ENCODE measurements around the gene MAPK10. TPM values are rescaled to one million over a fixed set of nuclear protein-coding genes. Genes with fewer than 3 reads are reported as not detected.

Gene MAPK10
- total RNA-seq, 3 donors from 2014 or later (not counting 1 experiment from before 2014, with no cell fraction given) = 0.92 TPM; not detected in 2

- Mint-ChIP-seq H3K9me3 (peaks cover 4 to 8% of the 10 kb centered on the region in 2 donors), H3K4me3 (no peak overlapping the region), H3K36me3 (no peaks in the 10 kb centered on the region), H3K27me3 (ENCODE audit: low read depth in 2 of 2) (no peaks in the 10 kb centered on the region), H3K4me1 (no peaks in the 10 kb centered on the region), H3K27ac (no peak overlapping the region)
- Histone ChIP-seq H3K27me3 (ENCODE audit: control insufficient read depth, insufficient read depth, low read length) (no peaks in the 10 kb centered on the region), H3K9me3 (ENCODE audit: control insufficient read depth, insufficient read depth, low read length) (no peaks in the 10 kb centered on the region), H3K4me3 (ENCODE audit: low read length) (no peak overlapping the region), H3K36me3 (ENCODE audit: control insufficient read depth, insufficient read depth, low read length) (no peaks in the 10 kb centered on the region), H3K27ac (ENCODE audit: low read length) (no peak overlapping the region), H3K4me1 (ENCODE audit: control insufficient read depth, insufficient read depth, low read length) (no peaks in the 10 kb centered on the region)
- intact Hi-C loops (cut with micrococcal nuclease) = no loop called here
- ATAC-seq = no peak
- no peak for TF ChIP-seq CTCF (IDR thresholded peaks at IDR 0.05)
- no peak for DNase-seq
- no CpG with 5 or more reads among the region's 1 CpG for WGBS (ENCODE audit: insufficient coverage)
These were observed 396.6 kb downstream of the MAPK10 start for GRCh38 chr4:85963231-85963630.

GRCh38 chr4:85961887-85962286, 398.0 kb downstream of the MAPK10 start:
- WGBS (ENCODE audit: insufficient coverage) = 75% methylated on average over 1 of the region's 4 CpGs
- Mint-ChIP-seq H3K36me3 (no peaks in the 10 kb centered on the region), H3K4me3 (no peak overlapping the region), H3K4me1 (no peaks in the 10 kb centered on the region), H3K9me3 (peaks cover 4 to 7% of the 10 kb centered on the region in 2 donors), H3K27me3 (ENCODE audit: low read depth in 2 of 2) (no peaks in the 10 kb centered on the region), H3K27ac (no peak overlapping the region)
- Histone ChIP-seq H3K27ac (ENCODE audit: low read length) (no peak overlapping the region), H3K27me3 (ENCODE audit: control insufficient read depth, insufficient read depth, low read length) (no peaks in the 10 kb centered on the region), H3K36me3 (ENCODE audit: control insufficient read depth, insufficient read depth, low read length) (no peaks in the 10 kb centered on the region), H3K4me1 (ENCODE audit: control insufficient read depth, insufficient read depth, low read length) (no peaks in the 10 kb centered on the region), H3K4me3 (ENCODE audit: low read length) (no peak overlapping the region), H3K9me3 (ENCODE audit: control insufficient read depth, insufficient read depth, low read length) (no peaks in the 10 kb centered on the region)
- no peak for TF ChIP-seq CTCF (IDR thresholded peaks at IDR 0.05)
- ATAC-seq (no peak), DNase-seq (no peak)
- intact Hi-C loops (cut with micrococcal nuclease) = no loop called here

GRCh38 chr4:85956293-85956945, 403.4 kb downstream of the MAPK10 start:
- ATAC-seq = no peak
- no peaks in the 10 kb centered on the region for H3K4me1 Mint-ChIP-seq
- intact Hi-C loops (cut with micrococcal nuclease) = no loop called here

More at GRCh38 chr4:85956293-85956945, 403.4 kb downstream of the MAPK10 start:
- no peak overlapping the region for H3K4me3 Mint-ChIP-seq
- Histone ChIP-seq H3K27me3 (ENCODE audit: control insufficient read depth, insufficient read depth, low read length) (no peaks in the 10 kb centered on the region), H3K4me1 (ENCODE audit: control insufficient read depth, insufficient read depth, low read length) (no peaks in the 10 kb centered on the region), H3K36me3 (ENCODE audit: control insufficient read depth, insufficient read depth, low read length) (no peaks in the 10 kb centered on the region), H3K27ac (ENCODE audit: low read length) (no peak overlapping the region), H3K9me3 (ENCODE audit: control insufficient read depth, insufficient read depth, low read length) (peaks cover 4% of the 10 kb centered on the region), H3K4me3 (ENCODE audit: low read length) (no peak overlapping the region)
- WGBS (ENCODE audit: insufficient coverage) = 93% methylated on average over 16 of the region's 17 CpGs
- H3K9me3 Mint-ChIP-seq = peaks cover 7% of the 10 kb centered on the region in 2 donors
- H3K27me3 Mint-ChIP-seq (ENCODE audit: low read depth in 2 of 2) = no peaks in the 10 kb centered on the region
- no peak overlapping the region for H3K27ac Mint-ChIP-seq
- DNase-seq = no peak
- no peak for TF ChIP-seq CTCF (IDR thresholded peaks at IDR 0.05)
- H3K36me3 Mint-ChIP-seq = no peaks in the 10 kb centered on the region

All from natural killer cell (primary cell).